Kasumi-1 (cell line): ENCODE data around the gene EDN1.
A peak's percentile ranks its signal among the peaks of the same experiment; 100 is the strongest.
"Not testable (repeated sequence)": the region's sequence is repeated elsewhere in the genome, so short reads cannot be mapped to it uniquely, and the experiment has no call there.

Experiments
- DNase-seq, 2 experiments: peaks; one replicate each; lab custom pipeline; 2025; lab: John Stamatoyannopoulos, UW

The EDN1 gene

DNA sequence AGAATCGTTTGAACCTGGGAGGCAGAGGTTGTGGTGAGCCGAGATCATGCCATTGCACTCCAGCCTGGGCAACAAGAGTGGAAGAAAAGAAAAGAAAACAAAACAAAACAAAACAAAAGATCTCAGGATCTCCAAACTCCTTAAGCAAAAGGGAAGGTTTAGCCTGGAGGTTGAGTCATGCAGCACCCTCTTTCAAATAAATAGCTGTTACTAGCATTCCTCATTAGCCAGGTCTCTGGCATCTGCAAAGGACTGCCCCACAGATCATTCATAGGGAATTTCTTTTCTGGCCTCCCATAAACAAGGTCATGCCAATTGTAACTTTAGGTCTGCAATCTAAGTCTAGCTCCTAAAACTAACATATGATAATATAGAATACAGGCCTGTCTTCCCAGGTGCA, 37.2 kb downstream of the EDN1 start:
- DNase-seq: no peak

DNA sequence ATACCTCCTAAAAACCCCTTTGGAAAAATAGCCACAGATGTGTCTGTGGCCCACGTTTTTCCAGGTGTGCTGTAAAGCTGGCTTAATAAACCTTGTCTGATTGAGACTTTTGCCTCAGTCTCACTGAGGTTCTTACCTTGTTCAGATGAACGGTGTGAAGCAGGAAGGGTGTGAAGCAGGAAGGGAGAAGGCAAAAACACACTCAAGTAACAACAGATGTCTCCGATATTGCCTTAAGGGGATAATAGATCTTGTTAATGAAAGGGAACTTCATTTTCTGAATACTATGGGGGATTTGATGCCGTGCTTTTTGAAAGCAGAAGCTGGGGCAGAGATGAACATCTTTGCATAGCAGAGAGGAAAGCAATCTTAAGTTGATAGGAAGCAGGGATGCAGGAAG, 37.8 kb downstream of the EDN1 start:
- no peak for DNase-seq

DNA sequence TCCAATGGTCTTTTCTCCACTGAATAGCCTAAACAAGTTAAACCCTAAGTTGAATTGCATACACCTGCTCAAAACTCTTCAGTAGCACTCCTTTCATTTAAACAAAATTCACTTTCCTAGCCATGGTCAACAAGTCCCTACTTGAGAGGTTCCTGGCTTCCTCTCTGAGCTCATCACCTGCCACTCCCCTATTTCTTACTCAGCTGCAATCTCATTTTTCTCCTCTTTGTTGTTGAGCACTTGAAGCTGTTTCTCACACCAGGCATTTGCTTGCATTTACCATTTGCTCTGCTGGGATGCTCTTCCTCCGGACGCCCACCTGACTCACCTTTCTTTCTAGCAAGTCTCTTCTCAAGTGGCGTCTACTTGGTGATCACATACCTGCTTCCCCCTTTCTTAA, 38.5 kb downstream of the EDN1 start:
- no peak for DNase-seq

DNA sequence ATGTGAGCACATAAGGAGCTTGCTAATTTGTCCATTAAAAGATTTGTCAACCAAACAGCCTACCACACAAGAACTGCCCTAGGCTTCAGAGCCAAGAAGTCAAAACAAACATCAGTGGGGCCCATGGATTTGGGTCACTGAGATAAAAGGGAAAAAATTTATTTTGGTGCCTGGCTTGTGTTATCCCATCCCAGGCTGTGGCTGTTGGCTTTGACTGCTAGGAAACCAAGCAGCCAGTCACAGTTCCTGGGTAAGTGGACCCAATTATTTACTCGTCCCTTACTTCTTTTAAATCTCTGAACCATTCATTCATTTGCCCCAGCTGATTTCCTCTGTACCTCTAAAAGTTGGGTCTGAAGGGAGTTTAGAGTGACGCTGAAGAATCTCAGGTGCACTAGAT, 41.3 kb downstream of the EDN1 start:
- DNase-seq: no peak

DNA sequence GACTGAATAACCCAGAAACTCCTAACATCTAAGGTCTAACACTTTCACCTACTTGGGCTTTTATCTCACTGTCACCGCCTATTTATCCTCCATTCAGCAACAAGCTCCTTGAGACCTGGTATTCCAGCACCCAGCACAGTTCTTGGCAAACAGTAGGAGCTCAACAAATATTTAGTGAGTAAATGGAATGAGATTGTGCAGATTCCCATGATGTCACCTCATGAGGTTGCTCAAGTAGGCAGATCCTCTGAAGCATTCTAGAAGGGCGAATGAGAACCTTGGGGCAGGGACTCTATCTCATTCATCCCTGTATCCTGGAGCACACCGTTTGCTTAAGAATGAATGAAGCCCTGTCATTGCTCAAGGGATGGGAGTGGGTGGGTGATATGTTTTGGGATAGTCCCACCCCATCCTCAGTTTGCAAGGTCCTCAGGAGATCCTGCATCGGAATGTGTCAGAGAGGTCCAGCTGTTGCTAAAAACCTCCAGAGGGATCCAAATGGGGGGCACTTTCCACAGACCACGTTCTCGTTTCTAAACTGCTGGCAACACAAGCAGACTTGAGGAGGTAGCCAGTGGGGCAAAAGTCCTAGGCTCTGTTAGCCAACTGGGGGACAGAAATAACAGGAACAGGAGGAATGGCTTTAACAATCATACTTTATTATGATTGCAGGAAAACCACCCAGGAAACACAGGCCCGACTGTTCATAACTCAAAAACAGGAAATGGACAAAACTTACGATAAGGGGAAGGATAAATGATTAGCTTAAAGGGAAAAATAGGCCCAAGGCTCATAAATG, 42.0 kb downstream of the EDN1 start:
- peak; percentile 61 to 67 for DNase-seq

DNA sequence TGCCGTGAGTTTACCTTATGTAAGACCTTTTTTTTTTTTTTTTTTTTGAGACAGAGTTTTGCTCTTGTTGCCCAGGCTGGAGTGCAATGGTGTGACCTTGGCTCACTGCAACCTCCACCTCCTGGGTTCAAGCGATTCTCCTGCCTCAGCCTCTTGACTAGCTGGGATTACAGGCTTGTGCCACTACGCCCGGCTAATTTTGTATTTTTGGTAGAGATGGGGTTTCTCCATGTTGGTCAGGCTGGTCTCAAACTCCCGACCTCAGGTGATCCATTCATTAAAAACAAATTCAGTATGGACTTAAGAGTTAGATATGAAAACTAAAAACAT, 42.6 kb downstream of the EDN1 start:
- not testable (repeated sequence) for DNase-seq

DNA sequence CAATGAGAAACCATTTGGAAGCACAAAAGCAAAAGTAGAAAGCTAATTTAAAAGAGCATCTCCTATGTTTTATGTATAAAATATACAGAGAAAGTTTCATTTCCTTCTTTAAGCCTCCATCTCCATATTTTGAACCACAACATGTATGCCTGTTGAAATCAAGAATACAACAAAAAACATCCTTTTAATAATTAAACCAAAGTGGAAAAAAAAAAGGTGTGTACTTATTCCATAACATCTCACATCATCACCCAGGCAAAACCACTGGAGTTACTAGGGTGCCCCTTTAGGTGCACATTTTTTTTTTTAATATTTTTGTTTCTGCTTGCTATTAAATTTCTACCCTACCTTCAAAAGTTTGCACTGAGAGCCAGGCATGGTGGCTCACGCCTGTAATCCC, 43.0 kb downstream of the EDN1 start:
- DNase-seq: no peak

DNA sequence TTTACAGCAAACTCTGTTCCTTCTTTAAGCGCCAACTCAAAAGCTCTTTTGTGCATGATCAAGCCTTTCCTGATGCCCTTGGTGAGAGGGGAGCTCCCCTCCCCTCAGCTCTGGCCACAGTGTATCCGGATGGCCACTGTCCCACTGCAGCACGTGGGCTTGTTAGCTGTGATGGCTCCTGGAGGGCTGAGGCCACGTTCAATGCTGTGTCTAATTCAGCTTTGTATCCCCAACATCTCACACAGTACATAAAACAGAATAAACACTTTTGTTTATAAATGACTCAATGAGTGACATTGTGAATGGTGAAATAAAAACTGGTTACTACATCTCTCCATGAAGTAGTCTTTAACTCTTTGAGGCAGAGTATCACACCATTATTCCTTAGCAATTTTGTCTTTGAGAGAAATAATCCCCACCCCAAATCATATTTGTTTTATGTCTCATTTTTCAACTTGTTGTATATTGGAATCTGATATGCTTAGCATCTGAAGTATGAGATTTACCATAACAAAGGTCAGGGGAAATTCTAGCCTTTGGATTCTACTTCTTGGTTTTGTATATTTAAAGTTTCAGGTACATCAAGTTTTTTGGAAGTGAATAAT, 44.5 kb downstream of the EDN1 start:
- DNase-seq: no peak

DNA sequence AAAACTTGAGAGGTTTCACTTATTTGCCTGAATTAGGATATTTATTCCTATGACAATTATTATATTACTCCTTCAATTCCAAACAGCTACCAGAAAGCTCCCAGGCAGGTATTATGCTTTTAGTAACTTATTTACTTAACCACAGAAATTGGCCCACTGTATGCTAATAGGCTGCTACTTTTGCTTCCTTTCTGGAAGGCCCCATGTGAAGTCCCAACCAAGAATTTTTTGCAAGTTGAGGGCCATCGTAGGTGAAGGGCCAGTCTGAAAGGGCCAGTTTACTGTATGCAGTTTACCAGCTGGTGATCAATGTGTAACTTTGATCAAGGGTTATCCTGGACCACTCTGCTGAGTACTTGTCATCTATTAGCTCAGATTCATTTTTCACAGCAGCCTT, 45.0 kb downstream of the EDN1 start:
- DNase-seq: no peak

DNA sequence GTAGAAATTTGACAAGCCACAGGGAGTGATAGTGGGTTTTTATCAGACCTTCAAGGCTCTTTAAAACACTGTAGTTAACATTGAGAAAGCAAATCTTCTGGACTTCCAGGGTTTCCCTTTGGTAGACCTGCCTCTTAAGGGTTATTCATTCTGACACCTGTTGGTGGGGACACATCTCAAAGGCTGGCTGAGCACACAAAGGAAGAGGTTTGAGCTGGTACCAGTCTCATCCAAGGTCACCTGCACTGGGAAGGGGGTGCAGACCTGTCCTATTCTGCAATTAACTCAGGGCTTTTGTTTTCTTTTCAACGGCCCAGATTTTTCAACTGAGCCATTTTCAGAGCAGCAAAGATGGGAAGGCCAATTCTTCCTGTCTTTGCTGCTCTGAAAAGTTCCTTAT, 45.6 kb downstream of the EDN1 start:
- DNase-seq: no peak

- DNase-seq: no peak
Observed at GRCh38 chr6:12336121-12336971, 46.2 kb downstream of the EDN1 start.

DNA sequence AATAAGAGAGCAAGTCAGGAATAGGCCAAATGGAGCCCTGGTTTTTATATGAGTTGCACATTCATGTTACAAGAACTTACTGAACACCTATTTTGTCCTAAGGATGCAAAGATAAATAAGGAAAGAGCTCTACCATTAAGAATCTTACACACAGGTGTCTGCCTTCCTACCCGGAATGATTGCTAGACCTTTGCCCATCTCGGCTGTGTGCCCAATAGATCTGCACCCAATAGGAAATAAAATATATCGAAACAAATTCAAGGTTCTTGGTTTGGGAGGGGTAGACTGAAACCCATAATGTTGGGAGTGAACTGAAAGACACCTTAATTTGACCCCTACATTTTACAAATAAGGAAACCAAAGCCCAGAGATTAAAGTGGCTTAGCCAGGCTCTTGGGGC, 48.9 kb downstream of the EDN1 start:
- no peak for DNase-seq

- no peak for DNase-seq
Observed at GRCh38 chr6:12339808-12340487, 49.8 kb downstream of the EDN1 start.

- no peak for DNase-seq
Observed at GRCh38 chr6:12340488-12340818, 50.3 kb downstream of the EDN1 start.

- DNase-seq: no peak
Observed at GRCh38 chr6:12342664-12343063, 52.5 kb downstream of the EDN1 start.

- DNase-seq: no peak
Observed at GRCh38 chr6:12343122-12343439, 52.9 kb downstream of the EDN1 start.

- DNase-seq: no peak
Observed at GRCh38 chr6:12343440-12344162, 53.4 kb downstream of the EDN1 start.

DNA sequence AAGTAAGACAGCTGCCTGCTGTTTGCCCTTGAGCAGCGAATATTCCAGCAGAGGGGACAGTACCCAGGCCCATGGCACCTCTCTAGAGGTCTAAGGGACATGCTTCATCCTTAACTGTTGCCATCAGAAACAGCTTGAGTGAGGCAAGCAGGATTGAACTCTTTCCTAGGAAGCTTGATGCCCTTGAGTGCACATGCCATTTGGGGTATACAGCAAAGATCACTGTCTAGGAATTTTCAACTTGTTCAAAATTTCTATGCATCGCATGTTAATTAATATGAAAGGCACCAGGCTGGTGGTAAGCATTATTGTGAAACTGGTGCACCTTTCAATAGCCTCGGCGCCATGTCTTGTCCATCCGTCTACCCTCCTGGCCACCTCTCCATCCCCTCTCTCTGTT, 54.1 kb downstream of the EDN1 start:
- no peak for DNase-seq

- no peak for DNase-seq
Observed at GRCh38 chr6:12344961-12345693, 55.0 kb downstream of the EDN1 start.

GRCh38 chr6:12345694-12346058, 55.5 kb downstream of the EDN1 start:
- DNase-seq: no peak
